Mucosa of descending colon (tissue), 3 donors: Measurements from ENCODE around the gene NFIA. TPM values are rescaled to one million over a fixed set of nuclear protein-coding genes. Genes with fewer than 3 reads are reported as not detected.

ENCODE experiments used
- ATAC-seq: fragments of 200-7000 bp; cut with Tn5 transposase; one replicate; pipeline ENCODE4 v1.9.1; 2020; ENCODE audit warnings: mild to moderate bottlenecking, moderate library complexity
- DNase-seq, 3 donors: peaks; one replicate each; pipeline ENCODE4 v3.0.0-alpha.2; 2020
- H3K36me3 ChIP-seq: fragments of 200-600 bp; one replicate; pipeline ENCODE4 v1.8.0; 2021; ENCODE audit warnings: low read depth, mild to moderate bottlenecking
- H3K4me1 ChIP-seq: fragments of 200-600 bp; one replicate; pipeline ENCODE4 v1.8.0; 2021; ENCODE audit warnings: low read depth, mild to moderate bottlenecking
- H3K4me3 ChIP-seq: fragments of 200-600 bp; one replicate; pipeline ENCODE4 v1.8.0; 2021; ENCODE audit warnings: mild to moderate bottlenecking
- H3K9me3 ChIP-seq: fragments of 200-600 bp; one replicate; pipeline ENCODE4 v1.8.0; 2021; ENCODE audit warnings: mild to moderate bottlenecking
- intact Hi-C, 2 donors: fragments of 100-400 bp; cut with DNase I in 1 of 2; cut with micrococcal nuclease in 1 of 2; formaldehyde crosslinking; loops; one replicate each; pipeline versions ENCODE4 v1.11.0 to v1.11.1; 2022; cut with DNase I, micrococcal nuclease
- total RNA-seq, 3 donors: library from RNA; stranded (reverse); fragmentation: NEBNext Ultra II Directional in 2 of 3; extraction: Animal tissue kit (Norgen Biotek cat#: 25700) in 2 of 3; gene quantifications; one replicate each; pipeline versions ENCODE4 v1.2.1 to v1.2.4, GENCODE V29; 2021 to 2023
- TF ChIP-seq, protein P1 (sequence below): fragments of 200-600 bp; IDR thresholded peaks from one replicate; pipeline ENCODE4 v1.8.0; 2022; ENCODE audit warnings: antibody characterized with exemption, mild to moderate bottlenecking
- donor health status: DM: no; HTN: no; CAD: no; lungs with moderate emphysema.
- donor health status: DM: no; HTN: no; CAD: no.
- donor health status: DM: no; HTN: yes; CAD: no.

NFIA gene
- total RNA-seq, 3 donors from 2014 or later = 46.4 to 145 (median 51.1) TPM

GRCh38 chr1:61374156-61374555, 291.8 kb downstream of the NFIA start:
- H3K9me3 ChIP-seq = no peaks in the 10 kb centered on the region
- H3K4me3 ChIP-seq = no peak overlapping the region
- no peaks in the 10 kb centered on the region for H3K36me3 ChIP-seq
- no peaks in the 10 kb centered on the region for H3K4me1 ChIP-seq
- no peak for DNase-seq
- TF ChIP-seq, protein P1, sequence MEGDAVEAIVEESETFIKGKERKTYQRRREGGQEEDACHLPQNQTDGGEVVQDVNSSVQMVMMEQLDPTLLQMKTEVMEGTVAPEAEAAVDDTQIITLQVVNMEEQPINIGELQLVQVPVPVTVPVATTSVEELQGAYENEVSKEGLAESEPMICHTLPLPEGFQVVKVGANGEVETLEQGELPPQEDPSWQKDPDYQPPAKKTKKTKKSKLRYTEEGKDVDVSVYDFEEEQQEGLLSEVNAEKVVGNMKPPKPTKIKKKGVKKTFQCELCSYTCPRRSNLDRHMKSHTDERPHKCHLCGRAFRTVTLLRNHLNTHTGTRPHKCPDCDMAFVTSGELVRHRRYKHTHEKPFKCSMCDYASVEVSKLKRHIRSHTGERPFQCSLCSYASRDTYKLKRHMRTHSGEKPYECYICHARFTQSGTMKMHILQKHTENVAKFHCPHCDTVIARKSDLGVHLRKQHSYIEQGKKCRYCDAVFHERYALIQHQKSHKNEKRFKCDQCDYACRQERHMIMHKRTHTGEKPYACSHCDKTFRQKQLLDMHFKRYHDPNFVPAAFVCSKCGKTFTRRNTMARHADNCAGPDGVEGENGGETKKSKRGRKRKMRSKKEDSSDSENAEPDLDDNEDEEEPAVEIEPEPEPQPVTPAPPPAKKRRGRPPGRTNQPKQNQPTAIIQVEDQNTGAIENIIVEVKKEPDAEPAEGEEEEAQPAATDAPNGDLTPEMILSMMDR = no peak
- intact Hi-C loops = no loop called here
- no peak for ATAC-seq

DNA sequence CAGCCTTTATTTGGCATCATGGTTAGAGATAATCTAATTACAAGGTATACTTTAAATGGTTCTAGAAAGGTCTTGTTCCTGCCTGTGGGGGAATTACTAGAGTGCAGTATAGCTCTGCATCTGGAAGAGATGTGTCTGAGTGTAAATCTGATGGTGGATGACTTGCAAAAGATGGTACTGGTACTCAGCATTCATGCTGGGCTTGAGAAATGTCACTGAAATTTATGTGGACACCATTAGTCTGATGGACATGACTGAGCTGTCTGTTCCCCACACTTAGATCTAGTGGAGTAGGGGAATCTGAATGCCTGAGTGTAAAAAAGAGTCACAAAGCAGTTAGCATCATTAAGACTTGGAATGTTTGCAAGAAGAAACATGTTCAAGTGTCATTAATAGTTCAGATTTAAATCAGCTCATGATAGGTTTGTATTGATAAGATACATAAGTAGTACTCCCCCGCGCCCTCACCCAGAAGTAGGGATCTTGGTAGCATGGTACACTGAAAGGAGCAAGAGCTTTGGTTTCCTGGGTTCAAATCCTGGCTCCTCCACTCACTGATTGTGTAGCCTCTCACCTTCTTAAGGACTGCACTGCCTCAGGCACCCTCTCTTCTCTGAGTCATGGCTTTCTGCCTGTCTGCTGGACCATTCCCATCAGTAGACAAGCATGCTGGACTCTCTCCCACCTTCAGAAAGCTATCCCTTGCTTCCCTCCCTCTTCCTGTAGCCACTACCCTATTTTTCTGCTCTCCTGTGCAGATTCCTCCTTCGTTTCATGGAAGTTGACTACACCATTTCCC, 292.9 kb downstream of the NFIA start:
- Histone ChIP-seq H3K4me3 (no peak overlapping the region), H3K9me3 (no peaks in the 10 kb centered on the region), H3K36me3 (no peaks in the 10 kb centered on the region), H3K4me1 (no peaks in the 10 kb centered on the region)
- TF ChIP-seq, protein P1 = no peak
- ATAC-seq (no peak), DNase-seq (no peak)
- intact Hi-C loops = no loop called here

GRCh38 chr1:61376151-61376550, 293.8 kb downstream of the NFIA start:
- intact Hi-C loops = no loop called here
- DNase-seq = no peak

DNA sequence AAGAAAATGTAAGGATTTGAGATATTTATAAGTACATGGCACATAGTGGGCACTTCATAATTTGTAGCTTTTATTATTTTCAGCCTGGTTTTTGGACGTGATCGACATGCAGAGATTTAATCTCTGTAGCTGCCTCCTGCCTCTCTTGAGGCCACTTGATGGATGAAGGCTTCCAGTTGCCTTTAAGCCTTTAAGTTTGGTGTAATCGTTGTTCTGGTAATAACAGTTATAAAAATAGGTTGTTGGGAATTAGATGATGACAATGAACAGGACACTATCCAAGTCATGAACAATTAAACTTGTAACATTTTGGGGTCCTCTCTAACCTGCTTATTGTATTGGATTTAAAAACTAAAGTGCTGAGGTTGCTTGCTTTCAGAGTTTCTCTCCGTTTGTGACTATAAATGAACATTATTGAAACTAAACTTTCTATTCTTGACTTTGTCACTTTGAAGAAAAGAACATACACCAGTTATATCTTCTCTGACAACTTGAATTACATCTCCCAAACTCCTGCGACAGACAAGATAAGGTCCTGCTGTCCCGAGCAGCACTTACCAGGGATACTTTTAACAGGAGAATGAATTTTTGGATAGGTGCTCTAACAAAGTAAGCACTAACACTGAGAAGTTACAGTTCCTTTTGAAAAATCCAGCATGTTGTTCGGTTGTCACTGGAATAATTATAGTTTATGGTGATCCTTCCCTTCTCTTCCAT, 295.0 kb downstream of the NFIA start:
- no peaks in the 10 kb centered on the region for H3K36me3 ChIP-seq
- intact Hi-C loops = no loop called here
- ATAC-seq (no peak), DNase-seq (no peak)
- H3K4me1 ChIP-seq = no peaks in the 10 kb centered on the region
- H3K9me3 ChIP-seq = no peaks in the 10 kb centered on the region
- TF ChIP-seq, protein P1 = no peak
- no peak overlapping the region for H3K4me3 ChIP-seq

More at GRCh38 chr1:61376151-61376550, 293.8 kb downstream of the NFIA start:
- H3K9me3 ChIP-seq = no peaks in the 10 kb centered on the region
- TF ChIP-seq, protein P1 = no peak
- H3K4me3 ChIP-seq = no peak overlapping the region
- ATAC-seq = no peak
- no peaks in the 10 kb centered on the region for H3K4me1 ChIP-seq
- no peaks in the 10 kb centered on the region for H3K36me3 ChIP-seq

DNA sequence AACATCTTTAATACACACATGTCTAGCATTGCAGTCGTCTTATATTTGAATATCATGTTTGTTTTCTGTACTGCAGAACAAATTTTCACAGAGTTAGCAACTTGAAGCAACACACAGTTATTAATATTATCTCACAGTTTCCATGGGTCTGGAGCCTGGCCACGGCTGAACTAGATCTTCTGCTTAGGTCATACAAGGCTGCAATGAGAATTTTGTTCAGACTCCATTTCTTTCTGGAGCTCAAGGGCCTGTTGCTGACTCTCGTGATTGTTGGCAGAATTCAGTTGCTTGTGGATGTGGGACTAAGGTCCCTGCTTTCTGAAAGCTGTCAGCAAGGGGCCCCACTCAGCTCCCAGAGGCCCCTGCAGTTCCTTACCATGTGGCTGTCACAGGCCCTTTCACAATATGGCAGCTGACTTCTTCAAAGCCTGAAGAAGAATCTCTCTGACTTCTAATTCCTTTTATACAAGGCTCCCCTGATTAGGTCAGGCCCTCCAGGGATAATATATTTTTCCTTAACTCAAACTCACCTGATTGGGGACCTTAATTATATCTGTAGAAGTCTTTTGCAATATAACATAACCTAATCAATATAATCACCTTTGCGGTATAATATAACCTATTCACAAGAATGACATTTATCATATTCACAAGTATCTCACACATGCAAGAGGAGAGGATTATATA, 296.3 kb downstream of the NFIA start:
- Histone ChIP-seq H3K4me1 (no peaks in the 10 kb centered on the region), H3K36me3 (no peaks in the 10 kb centered on the region), H3K9me3 (no peaks in the 10 kb centered on the region), H3K4me3 (no peak overlapping the region)
- TF ChIP-seq, protein P1 = no peak
- intact Hi-C loops = no loop called here
- ATAC-seq (no peak), DNase-seq (no peak)
